VCaP (cell line): ENCODE measurements around the gene CES3.

Experiments used
- H3K27ac ChIP-seq: fragments of 450-650 bp; 2 replicates; pipeline ENCODE4 v1.5.1; 2017
- TF ChIP-seq, protein P1 (sequence below): fragments of 450-650 bp; conservative IDR thresholded peaks from 2 replicates; pipeline ENCODE4 v1.5.1; 2017; ENCODE audit warnings: mild to moderate bottlenecking, moderate library complexity

CES3 gene

DNA sequence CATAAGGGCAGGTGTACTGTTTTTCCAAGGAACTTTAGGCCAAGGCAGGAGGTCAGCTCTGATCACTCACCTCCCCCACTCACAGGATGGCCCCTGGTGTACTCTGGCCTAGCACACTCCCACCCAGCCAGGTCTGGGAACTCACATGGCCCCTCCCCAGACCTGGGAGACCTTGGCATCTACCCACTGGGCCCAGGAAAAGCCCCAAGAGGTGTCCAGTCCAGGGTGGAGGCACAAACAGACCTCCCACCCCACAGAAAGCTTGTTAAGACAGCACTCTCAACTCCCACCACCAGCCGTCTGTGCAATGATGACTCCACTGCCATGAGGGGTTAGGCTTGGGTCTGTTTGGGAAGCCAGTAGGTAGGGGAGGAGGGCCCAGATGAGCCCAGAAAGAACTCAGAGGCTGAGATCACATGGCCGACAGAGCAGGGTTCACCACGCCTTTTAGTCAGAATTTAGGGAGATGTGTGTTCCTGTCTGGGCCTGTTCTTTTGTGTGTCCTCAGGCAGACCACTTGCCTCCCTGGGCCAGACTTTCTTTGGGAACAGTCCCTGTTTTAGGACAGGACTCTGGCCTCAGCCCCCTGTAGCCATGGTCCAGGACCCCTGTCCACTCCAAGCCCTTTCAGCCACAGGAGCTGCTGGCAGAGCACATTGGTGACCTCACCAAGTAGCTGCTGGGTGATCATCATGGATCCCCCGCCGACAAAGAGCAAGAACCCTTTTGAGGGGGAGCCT lies 55.8 kb downstream of the CES3 start:
- TF ChIP-seq, protein P1, sequence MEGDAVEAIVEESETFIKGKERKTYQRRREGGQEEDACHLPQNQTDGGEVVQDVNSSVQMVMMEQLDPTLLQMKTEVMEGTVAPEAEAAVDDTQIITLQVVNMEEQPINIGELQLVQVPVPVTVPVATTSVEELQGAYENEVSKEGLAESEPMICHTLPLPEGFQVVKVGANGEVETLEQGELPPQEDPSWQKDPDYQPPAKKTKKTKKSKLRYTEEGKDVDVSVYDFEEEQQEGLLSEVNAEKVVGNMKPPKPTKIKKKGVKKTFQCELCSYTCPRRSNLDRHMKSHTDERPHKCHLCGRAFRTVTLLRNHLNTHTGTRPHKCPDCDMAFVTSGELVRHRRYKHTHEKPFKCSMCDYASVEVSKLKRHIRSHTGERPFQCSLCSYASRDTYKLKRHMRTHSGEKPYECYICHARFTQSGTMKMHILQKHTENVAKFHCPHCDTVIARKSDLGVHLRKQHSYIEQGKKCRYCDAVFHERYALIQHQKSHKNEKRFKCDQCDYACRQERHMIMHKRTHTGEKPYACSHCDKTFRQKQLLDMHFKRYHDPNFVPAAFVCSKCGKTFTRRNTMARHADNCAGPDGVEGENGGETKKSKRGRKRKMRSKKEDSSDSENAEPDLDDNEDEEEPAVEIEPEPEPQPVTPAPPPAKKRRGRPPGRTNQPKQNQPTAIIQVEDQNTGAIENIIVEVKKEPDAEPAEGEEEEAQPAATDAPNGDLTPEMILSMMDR = no peak

GRCh38 chr16:67017421-67017750 lies 56.3 kb downstream of the CES3 start:
- H3K27ac ChIP-seq = no peak overlapping the region
- TF ChIP-seq, protein P1 = no peak

More for the DNA sequence above, 55.8 kb downstream of the CES3 start:
- no peak overlapping the region for H3K27ac ChIP-seq

- TF ChIP-seq, protein P1 = peak; percentile 63
- no peak overlapping the region for H3K27ac ChIP-seq
These were observed 56.9 kb downstream of the CES3 start for GRCh38 chr16:67017810-67018488.

DNA sequence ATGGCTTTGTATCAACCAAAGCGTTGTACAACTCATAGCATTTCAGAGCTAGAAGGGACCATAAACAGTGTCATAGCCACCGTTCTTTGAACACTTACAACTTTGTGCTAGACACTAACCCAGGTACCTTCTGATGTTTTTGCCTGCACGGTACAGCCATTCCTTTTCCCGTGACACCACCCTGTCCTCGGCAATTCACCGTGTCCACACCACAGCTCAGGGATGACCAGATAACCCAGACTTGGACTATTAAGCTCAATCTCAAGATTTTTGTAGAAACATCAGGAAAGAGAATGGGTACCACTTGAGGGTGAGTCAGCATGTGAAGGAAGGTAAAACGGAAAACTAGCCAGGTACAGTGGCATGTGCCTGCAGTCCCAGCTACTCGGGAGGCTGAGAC lies 58.1 kb downstream of the CES3 start:
- no peak overlapping the region for H3K27ac ChIP-seq
- TF ChIP-seq, protein P1 = no peak

DNA sequence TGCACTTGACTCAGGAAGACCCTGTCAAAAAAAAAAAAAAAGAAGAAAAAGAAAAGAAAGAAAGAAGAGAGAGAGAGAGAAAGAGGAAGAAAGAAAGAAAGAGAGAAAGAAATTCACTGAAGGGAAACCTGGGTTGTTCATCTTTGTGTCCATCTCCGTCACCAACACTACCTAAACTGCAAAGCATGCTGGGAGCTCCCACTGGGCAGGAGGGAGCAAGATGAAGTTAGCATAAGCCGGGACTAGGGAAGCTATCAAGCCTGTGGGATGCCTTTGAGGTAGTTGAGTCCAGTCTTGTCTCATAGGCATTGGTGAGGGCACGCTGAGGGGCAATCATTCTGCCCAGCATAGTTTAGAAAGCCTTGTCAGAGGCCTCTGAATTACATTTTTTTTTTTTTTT lies 60.3 kb downstream of the CES3 start:
- no peak overlapping the region for H3K27ac ChIP-seq
- TF ChIP-seq, protein P1 = no peak

- peak overlapping the region; percentile 69 for H3K27ac ChIP-seq
- TF ChIP-seq, protein P1 = no peak
These were observed 61.6 kb downstream of the CES3 start for GRCh38 chr16:67022531-67023214.

- TF ChIP-seq, protein P1 = no peak
- peak overlapping the region; percentile 69 for H3K27ac ChIP-seq
These were observed 62.6 kb downstream of the CES3 start for GRCh38 chr16:67023689-67024088.
